BE2C (cell line): ENCODE data around the gene KCNIP4.

Source experiments
- DNase-seq: peaks from one replicate; pipeline ENCODE4 v3.0.0-alpha.2; 2020
- H3K27me3 ChIP-seq: fragments of 250-450 bp; sonication (Bioruptor Pico); 2 replicates; pipeline ENCODE4 v1.5.1; 2020; ENCODE audit warnings: mild to moderate bottlenecking
- H3K36me3 ChIP-seq: fragments of 250-450 bp; sonication (Bioruptor Pico); 2 replicates; pipeline ENCODE4 v1.5.1; 2020; ENCODE audit warnings: mild to moderate bottlenecking
- H3K4me1 ChIP-seq: fragments of 250-450 bp; sonication (Bioruptor Pico); 2 replicates; pipeline ENCODE4 v1.5.1; 2020
- H3K4me3 ChIP-seq: 2 replicates; pipeline ENCODE4 v1.5.1; 2011; ENCODE audit warnings: low read depth, low read length
- H3K9me3 ChIP-seq: fragments of 250-450 bp; sonication (Bioruptor Pico); 2 replicates; pipeline ENCODE4 v1.5.1; 2020
- TF ChIP-seq, protein P1 (sequence below): IDR thresholded peaks from 2 replicates; pipeline ENCODE4 v1.5.1; 2012; ENCODE audit warnings: mild to moderate bottlenecking, low read depth, low read length

The KCNIP4 gene

GRCh38 chr4:21641696-21642095 is 306.9 kb downstream of the KCNIP4 start:
- TF ChIP-seq, protein P1, sequence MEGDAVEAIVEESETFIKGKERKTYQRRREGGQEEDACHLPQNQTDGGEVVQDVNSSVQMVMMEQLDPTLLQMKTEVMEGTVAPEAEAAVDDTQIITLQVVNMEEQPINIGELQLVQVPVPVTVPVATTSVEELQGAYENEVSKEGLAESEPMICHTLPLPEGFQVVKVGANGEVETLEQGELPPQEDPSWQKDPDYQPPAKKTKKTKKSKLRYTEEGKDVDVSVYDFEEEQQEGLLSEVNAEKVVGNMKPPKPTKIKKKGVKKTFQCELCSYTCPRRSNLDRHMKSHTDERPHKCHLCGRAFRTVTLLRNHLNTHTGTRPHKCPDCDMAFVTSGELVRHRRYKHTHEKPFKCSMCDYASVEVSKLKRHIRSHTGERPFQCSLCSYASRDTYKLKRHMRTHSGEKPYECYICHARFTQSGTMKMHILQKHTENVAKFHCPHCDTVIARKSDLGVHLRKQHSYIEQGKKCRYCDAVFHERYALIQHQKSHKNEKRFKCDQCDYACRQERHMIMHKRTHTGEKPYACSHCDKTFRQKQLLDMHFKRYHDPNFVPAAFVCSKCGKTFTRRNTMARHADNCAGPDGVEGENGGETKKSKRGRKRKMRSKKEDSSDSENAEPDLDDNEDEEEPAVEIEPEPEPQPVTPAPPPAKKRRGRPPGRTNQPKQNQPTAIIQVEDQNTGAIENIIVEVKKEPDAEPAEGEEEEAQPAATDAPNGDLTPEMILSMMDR: no peak
- Histone ChIP-seq H3K9me3 (no peaks in the 10 kb centered on the region), H3K27me3 (no peaks in the 10 kb centered on the region), H3K36me3 (peaks cover 44% of the 10 kb centered on the region), H3K4me3 (no peak overlapping the region), H3K4me1 (peaks cover 19% of the 10 kb centered on the region)
- no peak for DNase-seq

DNA sequence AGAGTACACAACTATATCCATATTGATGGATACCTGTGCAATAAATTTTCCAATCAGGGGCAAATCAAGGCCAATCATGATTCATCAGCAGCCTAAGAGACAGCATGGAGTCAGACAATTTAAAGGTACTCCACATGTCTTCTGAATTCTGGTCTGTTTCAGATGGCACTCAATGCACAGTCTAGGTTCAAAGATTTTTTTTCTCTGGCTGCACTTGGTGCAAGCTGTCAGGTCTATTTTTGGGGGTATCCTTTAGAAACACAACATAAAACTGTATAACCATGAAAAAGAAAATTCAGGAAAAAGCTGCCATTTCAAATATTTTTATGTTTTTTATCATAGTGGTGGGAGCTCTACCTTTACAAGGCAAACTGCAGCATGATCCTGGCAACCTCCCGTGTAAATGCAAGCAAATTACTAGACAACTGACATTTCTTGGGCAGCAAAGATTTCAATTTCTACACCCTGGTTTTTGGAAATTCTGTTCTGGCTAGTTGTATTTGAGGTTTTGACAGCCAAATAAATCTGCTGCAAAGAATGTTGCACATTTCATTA is 310.3 kb downstream of the KCNIP4 start:
- TF ChIP-seq, protein P1: no peak
- Histone ChIP-seq H3K36me3 (peaks cover 41% of the 10 kb centered on the region), H3K27me3 (no peaks in the 10 kb centered on the region), H3K4me3 (no peak overlapping the region), H3K9me3 (no peaks in the 10 kb centered on the region), H3K4me1 (peaks cover 5% of the 10 kb centered on the region)
- DNase-seq: no peak

- Histone ChIP-seq H3K4me3 (no peak overlapping the region), H3K9me3 (no peaks in the 10 kb centered on the region), H3K36me3 (peaks cover 29% of the 10 kb centered on the region), H3K27me3 (no peaks in the 10 kb centered on the region), H3K4me1 (no peaks in the 10 kb centered on the region)
- TF ChIP-seq, protein P1: no peak
- DNase-seq: no peak
Measured at GRCh38 chr4:21628916-21629610, 319.5 kb downstream of the KCNIP4 start.

GRCh38 chr4:21628116-21628670 is 320.4 kb downstream of the KCNIP4 start:
- H3K36me3 ChIP-seq: peaks cover 28% of the 10 kb centered on the region
- TF ChIP-seq, protein P1: no peak
- no peaks in the 10 kb centered on the region for H3K9me3 ChIP-seq
- H3K4me1 ChIP-seq: no peaks in the 10 kb centered on the region
- no peaks in the 10 kb centered on the region for H3K27me3 ChIP-seq
- no peak for DNase-seq
- H3K4me3 ChIP-seq: no peak overlapping the region

GRCh38 chr4:21625447-21625846 is 323.1 kb downstream of the KCNIP4 start:
- 0 out of 2 replicates have a peak, but pooled peaks cover 6% of the 10 kb centered on the region for H3K4me1 ChIP-seq
- H3K36me3 ChIP-seq: peaks cover 26% of the 10 kb centered on the region
- TF ChIP-seq, protein P1: no peak
- DNase-seq: no peak
- no peaks in the 10 kb centered on the region for H3K9me3 ChIP-seq
- no peak overlapping the region for H3K4me3 ChIP-seq
- H3K27me3 ChIP-seq: no peaks in the 10 kb centered on the region

DNA sequence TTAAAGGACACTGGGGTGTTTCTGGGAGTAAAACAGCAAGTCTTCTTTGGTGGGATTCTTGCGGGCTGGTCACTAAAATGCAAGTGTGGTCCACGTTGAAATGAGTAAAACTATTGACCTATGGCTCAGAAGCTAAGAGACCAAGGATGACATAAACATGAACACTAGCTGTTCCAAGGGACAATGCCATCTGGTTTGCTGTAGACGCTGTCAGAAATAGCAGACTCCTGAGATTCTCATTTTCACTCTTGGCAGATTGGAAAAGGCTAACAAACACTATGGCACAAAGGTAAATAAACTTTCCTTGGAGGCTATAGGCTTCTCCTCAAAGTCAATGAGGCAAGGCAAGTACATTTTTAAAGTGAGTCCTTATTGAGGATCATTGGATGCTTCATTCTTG is 343.6 kb downstream of the KCNIP4 start:
- Histone ChIP-seq H3K9me3 (no peaks in the 10 kb centered on the region), H3K4me1 (no peaks in the 10 kb centered on the region), H3K4me3 (no peak overlapping the region), H3K36me3 (peaks cover 46% of the 10 kb centered on the region), H3K27me3 (no peaks in the 10 kb centered on the region)
- TF ChIP-seq, protein P1: no peak
- no peak for DNase-seq
